GM18507 (cell line): ENCODE measurements around the gene CTPS1.

Source experiments
- DNase-seq: peaks from one replicate; pipeline ENCODE4 v3.0.0; 2011; ENCODE audit warnings: low read depth; ENCODE audit not compliant: insufficient read length; ENCODE audit errors: extremely low spot score
- FAIRE-seq: peaks from 2 replicates; lab custom pipeline; 2011; peaks lifted over from hg19 to GRCh38; lab: Jason Lieb, UNC

The CTPS1 gene

DNA sequence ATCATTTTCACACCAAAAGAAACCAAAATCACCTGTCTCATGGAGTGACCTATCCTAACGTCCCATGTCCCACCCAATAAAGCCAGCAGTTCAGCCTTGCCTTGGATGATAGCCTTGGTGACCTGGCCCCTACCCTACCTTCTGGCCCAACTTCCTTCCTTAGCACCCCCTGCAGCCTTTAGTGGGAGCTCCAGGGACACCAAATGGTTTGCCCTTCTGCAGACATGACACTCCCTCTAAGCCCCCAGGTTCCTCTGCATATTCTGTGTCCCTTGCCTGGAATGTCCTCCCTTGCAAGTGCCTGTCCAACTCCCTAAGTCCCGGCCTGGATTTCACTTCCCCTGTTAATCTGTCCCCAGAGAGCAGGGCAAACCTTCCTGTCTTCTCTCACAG, 39.9 kb downstream of the CTPS1 start:
- DNase-seq (no peak), FAIRE-seq (no peak)

GRCh38 chr1:41020109-41020576, 40.6 kb downstream of the CTPS1 start:
- DNase-seq (no peak), FAIRE-seq (no peak)

DNA sequence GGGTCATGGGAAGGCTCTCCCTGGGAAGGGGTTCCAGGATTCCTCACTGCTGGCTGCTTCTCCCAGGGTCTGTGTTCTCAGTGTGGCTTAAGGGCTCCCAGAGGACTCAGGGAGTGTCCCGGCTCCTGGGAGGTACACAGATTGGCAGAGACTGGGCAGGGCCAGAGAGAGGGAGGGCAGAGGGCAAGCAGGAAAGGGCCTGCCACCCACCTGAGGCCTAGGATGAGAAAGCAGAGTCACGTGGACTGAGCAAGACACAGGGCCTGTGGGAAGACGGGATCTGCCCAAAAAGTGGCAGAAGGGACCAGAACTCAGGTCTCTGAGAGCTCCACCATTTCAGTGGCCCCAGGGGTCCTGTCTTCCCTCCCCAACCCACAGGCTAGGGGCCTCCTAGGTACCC, 41.2 kb downstream of the CTPS1 start:
- FAIRE-seq (no peak), DNase-seq (no peak)

DNA sequence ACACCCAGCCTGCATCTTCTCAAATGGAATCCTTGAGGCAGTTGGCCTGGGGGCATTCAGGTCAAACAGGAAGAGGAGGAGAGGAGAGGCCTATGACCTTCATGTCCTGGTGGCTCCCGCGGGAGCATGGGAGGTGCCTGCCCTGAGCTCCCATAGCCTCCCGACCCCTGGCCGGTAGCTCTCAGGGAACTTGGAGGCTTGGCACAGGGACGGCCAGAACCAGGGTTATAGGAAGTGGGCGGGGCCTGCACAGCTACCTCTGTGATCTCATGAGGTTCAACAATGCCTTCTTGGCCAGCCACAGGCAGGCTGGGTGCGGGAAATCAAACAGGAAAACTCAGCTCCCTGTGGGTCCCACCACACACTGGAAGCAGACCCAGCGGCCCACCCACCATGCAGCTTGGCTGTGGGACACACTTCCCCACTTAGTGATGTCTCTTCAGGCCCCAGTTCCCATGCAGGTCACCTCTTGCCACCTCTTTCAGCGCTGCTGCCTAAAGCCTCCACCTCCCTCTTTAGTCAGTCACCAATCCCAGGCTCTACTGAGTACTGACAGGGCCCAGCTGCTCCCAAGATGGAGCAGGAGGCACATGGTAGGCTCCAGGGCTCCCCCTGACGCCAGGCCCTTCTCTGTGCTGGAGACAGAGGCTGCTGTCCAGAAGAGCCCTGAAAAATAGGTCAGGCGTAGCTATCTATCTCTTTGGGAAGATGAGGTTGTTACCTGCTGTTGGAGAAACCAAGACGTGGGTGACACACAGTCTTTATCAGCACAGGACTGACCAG, 42.2 kb downstream of the CTPS1 start, which contains the start of gene SLFNL1:
Gene SLFNL1, minus strand, starts transcription at position 200 of the 783 bp plus-strand sequence. CDS start 1,065 bp downstream, outside the sequence.
- no peak for FAIRE-seq
- no peak for DNase-seq

DNA sequence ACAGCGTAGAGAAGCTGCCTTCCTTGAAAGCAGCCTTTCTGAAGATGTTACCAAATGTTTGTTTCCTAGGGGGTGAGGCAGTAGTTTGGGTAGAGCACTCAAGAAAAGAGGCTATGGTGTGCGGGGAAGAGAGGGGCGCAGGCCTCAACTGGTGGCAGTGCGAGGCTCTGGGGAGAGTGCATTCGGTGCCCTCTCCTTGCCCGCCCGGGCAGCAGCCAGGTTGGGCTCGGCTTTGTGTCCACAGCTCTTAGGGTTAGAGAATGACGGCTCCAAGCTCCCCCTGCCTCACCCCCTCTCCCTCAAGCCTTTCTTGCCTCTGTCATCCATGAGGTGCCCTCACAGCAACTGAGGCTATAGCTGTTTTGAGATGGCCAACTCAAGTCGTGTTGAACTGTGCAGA, 42.9 kb downstream of the CTPS1 start:
- DNase-seq (no peak), FAIRE-seq (no peak)

- FAIRE-seq = no peak
- no peak for DNase-seq
These were observed 43.9 kb downstream of the CTPS1 start for GRCh38 chr1:41023279-41023990.

- no peak for FAIRE-seq
These were observed 45.5 kb downstream of the CTPS1 start for GRCh38 chr1:41024953-41025352.

GRCh38 chr1:41025979-41026819, 46.7 kb downstream of the CTPS1 start:
- DNase-seq (no peak), FAIRE-seq (no peak)

More at GRCh38 chr1:41024953-41025352, 45.5 kb downstream of the CTPS1 start:
- DNase-seq = no peak

DNA sequence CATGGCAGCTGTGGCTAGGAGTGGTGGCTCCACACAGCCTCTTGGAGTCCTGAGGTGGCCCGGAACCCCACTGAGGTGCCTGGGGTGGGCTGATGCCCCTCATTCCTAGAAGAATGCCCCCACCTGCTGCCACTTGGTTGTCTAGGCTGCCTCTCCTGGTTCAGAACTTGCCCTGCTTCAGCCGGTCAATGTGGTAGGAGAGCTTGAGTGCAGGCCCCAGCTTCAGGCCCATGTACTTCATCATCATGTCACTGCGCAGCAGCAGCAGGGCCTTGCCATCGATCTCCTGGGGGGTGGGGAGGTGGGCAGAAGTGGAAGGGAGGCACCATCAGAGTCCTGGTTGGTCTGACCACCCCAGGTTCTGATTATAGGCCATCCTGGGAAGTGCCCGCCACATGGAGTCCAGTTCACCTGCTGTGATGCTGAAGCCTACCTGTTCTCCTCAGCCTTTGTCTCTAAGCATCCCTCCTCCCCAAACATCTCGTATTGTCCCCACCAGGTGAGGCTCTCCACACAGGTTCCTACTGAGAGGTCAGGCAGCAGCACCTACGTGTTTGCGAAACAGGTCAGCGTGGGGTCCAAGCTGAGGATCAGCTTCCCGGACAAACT, 48.6 kb downstream of the CTPS1 start:
- FAIRE-seq = no peak
- no peak for DNase-seq

DNA sequence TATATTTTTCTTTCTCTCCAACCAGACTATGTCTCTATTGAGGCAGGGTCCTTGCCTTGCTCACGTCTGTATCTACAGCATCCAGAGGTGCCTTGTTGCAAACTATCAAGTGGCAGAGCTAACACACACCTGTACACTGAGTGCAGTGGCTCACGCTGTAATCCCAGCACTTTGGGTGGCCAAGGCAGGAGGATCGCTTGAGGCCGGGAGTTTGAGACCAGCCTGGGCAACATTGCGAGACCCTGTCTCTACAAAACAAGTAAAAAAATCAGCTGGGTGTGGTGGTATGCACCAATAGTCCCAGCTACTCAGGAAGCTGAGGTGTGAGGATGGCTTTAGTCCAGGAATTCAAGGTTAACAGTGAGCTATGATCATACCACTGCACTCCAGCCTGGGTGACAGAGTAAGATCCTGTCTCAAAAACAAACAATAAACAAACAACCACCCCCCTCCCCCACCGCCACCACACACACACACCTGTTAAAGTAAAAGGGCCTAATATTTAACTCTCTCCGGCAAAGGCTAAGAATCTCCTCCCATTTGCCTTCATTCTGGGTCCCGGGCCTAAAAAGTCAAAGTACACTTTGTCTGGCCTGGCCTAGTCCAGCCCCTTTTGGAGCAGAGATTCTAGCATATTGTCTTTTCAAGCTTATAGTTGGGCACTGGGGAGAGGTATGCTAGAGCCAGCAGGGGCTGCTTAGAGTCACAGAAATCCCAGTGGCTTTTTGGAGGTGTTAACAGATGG, 51.5 kb downstream of the CTPS1 start:
- no peak for FAIRE-seq
- no peak for DNase-seq

GRCh38 chr1:41032147-41032546, 52.7 kb downstream of the CTPS1 start:
- FAIRE-seq = no peak

GRCh38 chr1:41033272-41033671, 53.8 kb downstream of the CTPS1 start:
- no peak for FAIRE-seq
- no peak for DNase-seq

More at GRCh38 chr1:41032147-41032546, 52.7 kb downstream of the CTPS1 start:
- no peak for DNase-seq

- DNase-seq (no peak), FAIRE-seq (no peak)
These were observed 57.8 kb downstream of the CTPS1 start for GRCh38 chr1:41037116-41037903.

DNA sequence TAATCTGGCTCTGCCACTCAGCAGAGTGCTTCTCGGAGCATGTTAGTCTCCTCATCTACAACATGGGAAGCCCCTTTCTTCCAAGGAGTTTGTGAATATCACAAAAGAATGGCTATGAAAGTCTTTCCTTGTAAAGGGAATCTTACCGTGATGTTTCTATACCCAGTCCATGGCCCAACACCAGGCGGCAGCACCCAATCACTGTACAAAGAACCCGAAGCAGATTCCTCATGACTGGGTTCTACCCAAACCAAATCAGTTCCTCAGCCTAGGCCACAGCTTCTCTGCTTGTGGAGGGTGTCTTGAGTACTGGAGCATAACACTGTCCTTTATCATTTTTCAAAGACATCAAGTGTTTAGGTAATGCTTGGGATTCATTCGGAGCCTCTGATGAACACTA, 58.6 kb downstream of the CTPS1 start:
- no peak for DNase-seq
- FAIRE-seq = no peak

DNA sequence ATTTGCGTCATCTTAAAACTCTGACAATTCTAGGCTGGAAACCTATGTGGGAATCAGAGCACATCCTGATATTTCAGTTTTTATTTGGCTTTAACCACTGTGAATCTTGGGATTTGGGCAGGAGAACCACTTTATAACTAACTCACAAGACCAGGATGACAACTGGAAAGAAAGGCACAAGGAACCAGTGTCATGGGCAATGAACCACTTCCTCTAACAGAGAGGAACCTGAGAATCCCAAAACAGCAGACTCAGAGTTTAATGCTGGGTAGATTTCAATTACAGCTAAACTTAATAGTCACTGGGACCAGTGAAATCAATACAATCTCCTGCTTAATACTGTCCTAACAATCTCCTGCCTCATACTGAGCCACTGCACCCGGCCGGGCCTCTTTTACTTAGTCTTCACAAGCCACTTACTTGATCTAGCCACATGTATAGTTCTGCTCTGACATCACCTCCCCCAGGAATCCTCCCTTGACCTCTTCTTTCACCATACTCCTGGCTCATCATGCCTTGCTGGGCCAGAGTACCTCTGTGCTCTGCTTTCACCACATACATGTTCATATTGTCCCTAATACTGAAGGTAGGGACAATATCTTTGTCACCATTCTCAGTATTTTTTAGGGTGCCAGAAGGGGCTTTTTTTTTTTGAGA, 62.2 kb downstream of the CTPS1 start:
- FAIRE-seq (no peak), DNase-seq (no peak)

- DNase-seq (no peak), FAIRE-seq (no peak)
These were observed 64.7 kb downstream of the CTPS1 start for GRCh38 chr1:41044187-41044586.

DNA sequence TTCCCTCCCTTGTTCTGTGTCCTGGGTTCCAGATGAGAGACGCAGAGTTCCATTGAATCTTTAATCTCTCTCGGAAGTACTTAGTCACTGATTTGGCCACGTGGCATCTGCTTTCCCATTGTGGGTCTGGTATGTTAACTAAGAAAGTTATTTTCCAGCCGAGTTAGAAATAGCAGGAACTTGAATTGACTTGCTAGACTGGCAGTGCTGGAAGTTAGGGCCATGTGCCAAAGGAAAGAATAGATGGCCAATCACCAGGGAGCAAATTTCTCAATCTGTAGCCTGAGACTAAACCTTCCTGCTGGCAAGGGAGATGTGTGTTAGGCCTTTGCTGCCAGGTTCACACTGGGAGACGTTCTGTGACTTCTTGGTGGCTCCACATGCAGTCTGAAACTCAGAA, 66.2 kb downstream of the CTPS1 start:
- FAIRE-seq (no peak), DNase-seq (no peak)

GRCh38 chr1:41046347-41046775, 66.9 kb downstream of the CTPS1 start:
- no peak for DNase-seq

More at GRCh38 chr1:41046347-41046775, 66.9 kb downstream of the CTPS1 start:
- no peak for FAIRE-seq
